ENCODE results near the gene KSR2. TPM values are rescaled to one million over a fixed set of nuclear protein-coding genes. Genes with fewer than 3 reads are reported as not detected.

The KSR2 gene
- total and polyA plus RNA-seq, 2 of the 4 experiments (the other 2 are of a cell fraction), result not detected

DNA sequence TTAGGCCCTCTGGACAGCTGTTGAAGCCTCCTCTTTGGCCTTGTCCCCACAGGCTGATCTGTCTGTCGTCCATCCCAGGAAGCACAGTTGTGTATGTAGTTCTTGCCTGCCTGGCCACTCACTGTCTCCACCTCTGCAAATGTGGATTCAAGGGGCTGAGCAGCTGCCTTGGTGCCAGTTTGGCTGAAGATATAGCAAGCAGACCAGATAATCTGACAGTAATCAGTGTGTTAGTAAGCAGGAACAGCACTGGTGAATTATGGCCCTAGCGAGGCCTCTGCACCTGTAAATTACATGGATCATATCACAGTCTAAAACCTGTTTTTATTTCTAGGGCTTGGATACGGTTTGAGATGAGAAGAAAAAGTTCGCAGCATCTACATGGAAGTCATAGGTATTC, 324.8 kb downstream of the KSR2 start:
- Histone ChIP-seq H3K79me1 (ENCODE audit: low read depth in 1 of 2, low read length in 2 of 2) (no peaks in the 10 kb centered on the region), H2AFZ (replicated peaks; ENCODE audit: low read length, poor library complexity) (no peak overlapping the region), H4K8ac (ENCODE audit: low read depth in 2 of 2, low read length in 2 of 2) (no peak overlapping the region), H3K14ac (replicated peaks; ENCODE audit: low read depth, low read length) (no peak overlapping the region), H3K56ac (ENCODE audit: extremely low read depth, insufficient read depth, low read length) (no peak overlapping the region), H4K20me1 (ENCODE audit: insufficient read depth, low read length) (no peaks in the 10 kb centered on the region), H3K9me1 (ENCODE audit: insufficient read depth, low read length) (no peaks in the 10 kb centered on the region), H4K5ac (ENCODE audit: low read depth, low read length) (no peak overlapping the region), H3K27me3 (ENCODE audit: control insufficient read depth, insufficient read depth, low read length) (no peaks in the 10 kb centered on the region), H3K4me3 (ENCODE audit: insufficient read depth, low read depth, low read length) (no peak overlapping the region), H3K4me2 (ENCODE audit: low read depth, low read length) (no peak overlapping the region), H2AK9ac (replicated peaks; ENCODE audit: low read depth, low read length, poor library complexity) (no peak overlapping the region), H4K91ac (ENCODE audit: insufficient read depth, low read depth, low read length) (no peak overlapping the region), H3K27ac (ENCODE audit: insufficient read depth, low read length) (no peak overlapping the region), H3K36me3 (ENCODE audit: control insufficient read depth, insufficient read depth, low read length) (no peaks in the 10 kb centered on the region), H3K4me1 (ENCODE audit: control insufficient read depth, insufficient read depth, low read length) (no peaks in the 10 kb centered on the region), H3K23ac (ENCODE audit: low read depth, low read length) (no peak overlapping the region), H3K9me3 (ENCODE audit: control insufficient read depth, insufficient read depth, low read length) (peaks cover 14% of the 10 kb centered on the region), H2BK120ac (ENCODE audit: low read depth, low read length) (no peak overlapping the region), H2BK20ac (ENCODE audit: low read depth, low read length) (no peak overlapping the region), H3K18ac (ENCODE audit: low read depth, low read length) (no peak overlapping the region), H2BK15ac (ENCODE audit: low read depth, low read length) (no peak overlapping the region), H2BK5ac (ENCODE audit: low read depth, low read length, poor library complexity, severe bottlenecking) (no peak overlapping the region), H3K4ac (ENCODE audit: low read depth, low read length) (no peak overlapping the region), H3K9ac (ENCODE audit: low read depth, low read length) (no peak overlapping the region), H2AK5ac (ENCODE audit: low read depth, low read length) (no peak overlapping the region)
- in situ Hi-C loops (cut with MboI; ENCODE audit: low sequenced_read_pairs), result no loop called here
- TF ChIP-seq, protein P1, sequence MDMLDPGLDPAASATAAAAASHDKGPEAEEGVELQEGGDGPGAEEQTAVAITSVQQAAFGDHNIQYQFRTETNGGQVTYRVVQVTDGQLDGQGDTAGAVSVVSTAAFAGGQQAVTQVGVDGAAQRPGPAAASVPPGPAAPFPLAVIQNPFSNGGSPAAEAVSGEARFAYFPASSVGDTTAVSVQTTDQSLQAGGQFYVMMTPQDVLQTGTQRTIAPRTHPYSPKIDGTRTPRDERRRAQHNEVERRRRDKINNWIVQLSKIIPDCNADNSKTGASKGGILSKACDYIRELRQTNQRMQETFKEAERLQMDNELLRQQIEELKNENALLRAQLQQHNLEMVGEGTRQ (IDR thresholded peaks at IDR 0.05; ENCODE audit: low read depth, low read length), result no peak
- TF ChIP-seq NFE2L2 (IDR thresholded peaks at IDR 0.05; ENCODE audit: low read depth, low read length) (no peak), MAZ (IDR thresholded peaks at IDR 0.05; ENCODE audit: borderline replicate concordance, low read depth, low read length) (no peak), RCOR1 (IDR thresholded peaks at IDR 0.05; ENCODE audit: insufficient replicate concordance, low read length) (no peak)
- no peak for DNase-seq
- BruUV-seq (replicated peaks), result no TSS peak
- ATAC-seq (ENCODE audit: low read depth), result no peak
- POLR2A ChIA-PET (ENCODE audit: unreplicated experiment), result no interaction called here
- no CpG with 5 or more reads among the region's 4 CpGs for WGBS, 2 experiments (ENCODE audit: extremely low coverage in 2 of 2, insufficient read length in 1 of 2)
- dilution Hi-C loops (cut with HindIII; ENCODE audit: low sequenced_read_pairs, unreplicated experiment), result no loop called here
- CTCF ChIA-PET, result no interaction called here
- intact Hi-C loops (cut with micrococcal nuclease), result no loop called here

Measured in IMR-90 (cell line).